ENCODE data around the gene NDRG2. TPM values are rescaled to one million over a fixed set of nuclear protein-coding genes. Genes with fewer than 3 reads are reported as not detected.

NDRG2 gene
- total RNA-seq, 2 donors from 2014 or later: 29.8 to 38.2 TPM

DNA sequence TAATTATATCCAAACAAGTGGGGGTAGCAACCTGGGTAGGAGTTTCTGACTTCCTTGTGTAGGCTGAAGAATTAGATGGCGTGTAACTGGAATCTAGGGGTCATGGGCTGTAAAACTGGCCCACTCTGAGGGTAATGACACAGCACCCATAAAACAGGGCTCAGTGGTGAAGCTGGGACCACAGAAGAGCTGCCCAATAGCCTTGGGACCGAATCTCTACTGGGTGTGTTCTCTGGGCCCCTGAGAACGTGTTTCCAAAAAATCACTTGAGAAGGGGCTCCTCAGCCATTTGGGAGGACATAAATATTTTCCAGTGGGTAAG lies 36.4 kb upstream of the NDRG2 start:
- H3K36me3 Mint-ChIP-seq (ENCODE audit: low read depth): peaks cover 10% of the 10 kb centered on the region
- H3K4me3 Mint-ChIP-seq: no peak overlapping the region
- no peak for DNase-seq
- H3K4me1 Mint-ChIP-seq: peaks cover 4% of the 10 kb centered on the region
- no peaks in the 10 kb centered on the region for H3K9me3 ChIP-seq (ENCODE audit: control insufficient read depth, low read length, poor library complexity, severe bottlenecking)
- no peak for ATAC-seq
- H3K27ac Mint-ChIP-seq: no peak overlapping the region
- H3K27me3 Mint-ChIP-seq: peaks cover 72% of the 10 kb centered on the region

DNA sequence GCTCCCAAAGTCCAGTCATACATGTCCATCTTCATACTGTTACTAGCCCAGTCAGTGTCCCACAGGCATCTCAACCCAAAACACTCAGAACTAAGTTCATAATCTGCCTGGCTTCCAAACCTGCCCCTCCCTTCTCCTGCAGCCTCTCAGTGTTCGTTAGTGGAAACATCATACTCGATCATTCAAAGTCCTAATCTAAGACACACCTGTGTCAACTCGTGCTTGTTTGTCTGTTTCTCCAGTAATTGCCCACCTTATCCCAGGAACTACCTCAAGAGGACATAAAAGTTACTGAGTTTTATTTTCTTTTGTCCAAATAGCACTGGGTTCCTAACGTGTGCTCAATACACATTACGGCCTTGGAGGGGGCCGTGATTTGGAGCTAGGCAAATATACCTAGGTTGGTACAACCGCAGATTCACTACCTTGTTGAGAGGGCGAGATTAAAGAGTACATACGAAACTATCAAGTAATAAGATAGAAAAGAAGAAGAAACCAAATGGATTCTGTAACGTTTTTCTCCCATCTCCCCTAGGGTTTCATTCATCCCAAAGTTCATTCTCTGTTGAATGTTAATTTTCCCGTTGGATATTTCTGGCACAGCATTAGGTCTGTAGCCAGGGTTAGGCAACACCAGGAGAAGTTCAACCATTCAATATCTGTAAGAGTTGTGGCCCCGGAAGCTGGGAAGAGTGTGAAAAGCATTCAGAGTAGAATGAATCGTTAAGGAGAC lies 35.9 kb upstream of the NDRG2 start:
- no peak for ATAC-seq
- DNase-seq: no peak
- Mint-ChIP-seq H3K36me3 (ENCODE audit: low read depth) (peaks cover 10% of the 10 kb centered on the region), H3K27me3 (peaks cover 67% of the 10 kb centered on the region), H3K4me3 (no peak overlapping the region), H3K27ac (peak overlapping the region; percentile 19), H3K4me1 (peaks cover 4% of the 10 kb centered on the region)
- H3K9me3 ChIP-seq (ENCODE audit: control insufficient read depth, low read length, poor library complexity, severe bottlenecking): no peaks in the 10 kb centered on the region

DNA sequence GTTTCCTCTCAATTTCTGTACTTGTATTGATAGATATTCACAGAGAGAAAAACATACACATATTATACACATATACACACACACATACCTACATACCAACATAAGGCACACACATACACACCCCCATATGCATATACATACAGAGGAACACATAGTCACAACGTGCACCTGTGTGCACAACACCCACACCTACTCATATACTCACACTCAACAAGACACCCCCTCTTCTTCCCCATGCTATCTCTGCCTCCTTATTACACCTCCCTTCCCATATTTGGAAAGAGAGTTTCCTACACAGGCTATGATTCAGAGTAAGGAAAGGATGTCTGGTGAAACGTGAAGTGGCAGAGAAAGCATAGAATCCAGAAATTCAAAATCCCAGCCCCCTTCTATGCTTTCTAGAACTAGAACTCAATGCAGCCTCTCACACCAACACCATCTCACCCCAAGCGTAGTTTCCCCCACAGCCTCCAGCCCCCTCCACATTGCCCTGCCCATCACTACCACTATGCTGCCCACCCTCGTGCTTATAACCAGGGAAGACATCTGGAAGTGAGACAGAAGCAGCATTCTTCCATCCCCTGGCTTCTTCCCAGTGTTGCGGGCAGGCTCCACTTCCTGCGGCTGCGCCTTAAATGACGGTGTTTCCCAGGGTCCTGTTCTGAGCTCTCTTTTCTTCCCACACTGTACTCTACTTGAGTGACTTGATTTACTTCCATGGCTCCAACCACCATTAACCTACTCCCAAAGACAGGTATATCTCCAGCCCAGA lies 35.2 kb upstream of the NDRG2 start:
- Mint-ChIP-seq H3K27ac (peak overlapping the region; percentile 19), H3K4me3 (no peak overlapping the region), H3K27me3 (peaks cover 59% of the 10 kb centered on the region), H3K36me3 (ENCODE audit: low read depth) (peaks cover 8% of the 10 kb centered on the region), H3K4me1 (peaks cover 4% of the 10 kb centered on the region)
- no peak for DNase-seq
- no peak for ATAC-seq
- no peaks in the 10 kb centered on the region for H3K9me3 ChIP-seq (ENCODE audit: control insufficient read depth, low read length, poor library complexity, severe bottlenecking)

DNA sequence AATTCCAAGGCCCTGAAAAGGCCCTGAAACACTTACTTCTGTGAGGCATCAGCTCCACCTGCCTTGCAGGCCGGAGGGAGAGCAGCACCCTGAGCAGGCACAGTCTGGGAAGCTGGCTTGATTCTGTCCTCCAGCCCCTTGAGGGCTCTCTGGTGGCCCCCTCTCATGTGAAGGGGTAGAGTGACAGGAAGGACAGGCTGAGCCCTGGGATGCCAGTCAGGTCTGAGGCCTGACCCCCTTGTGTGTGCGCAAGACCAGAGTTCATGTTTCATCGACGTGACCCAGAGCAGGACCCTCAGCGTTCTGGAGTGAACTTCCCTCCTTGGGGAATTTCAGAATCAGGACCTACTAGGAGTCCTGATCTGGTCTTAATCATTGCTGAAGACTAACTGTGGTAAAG lies 34.0 kb upstream of the NDRG2 start:
- H3K4me1 Mint-ChIP-seq: peaks cover 8% of the 10 kb centered on the region
- DNase-seq (no peak), ATAC-seq (no peak)
- H3K27ac Mint-ChIP-seq: peak overlapping the region; percentile 14
- H3K9me3 ChIP-seq (ENCODE audit: control insufficient read depth, low read length, poor library complexity, severe bottlenecking): no peaks in the 10 kb centered on the region
- no peak overlapping the region for H3K4me3 Mint-ChIP-seq
- peaks cover 52% of the 10 kb centered on the region for H3K27me3 Mint-ChIP-seq
- H3K36me3 Mint-ChIP-seq (ENCODE audit: low read depth): peaks cover 8% of the 10 kb centered on the region

DNA sequence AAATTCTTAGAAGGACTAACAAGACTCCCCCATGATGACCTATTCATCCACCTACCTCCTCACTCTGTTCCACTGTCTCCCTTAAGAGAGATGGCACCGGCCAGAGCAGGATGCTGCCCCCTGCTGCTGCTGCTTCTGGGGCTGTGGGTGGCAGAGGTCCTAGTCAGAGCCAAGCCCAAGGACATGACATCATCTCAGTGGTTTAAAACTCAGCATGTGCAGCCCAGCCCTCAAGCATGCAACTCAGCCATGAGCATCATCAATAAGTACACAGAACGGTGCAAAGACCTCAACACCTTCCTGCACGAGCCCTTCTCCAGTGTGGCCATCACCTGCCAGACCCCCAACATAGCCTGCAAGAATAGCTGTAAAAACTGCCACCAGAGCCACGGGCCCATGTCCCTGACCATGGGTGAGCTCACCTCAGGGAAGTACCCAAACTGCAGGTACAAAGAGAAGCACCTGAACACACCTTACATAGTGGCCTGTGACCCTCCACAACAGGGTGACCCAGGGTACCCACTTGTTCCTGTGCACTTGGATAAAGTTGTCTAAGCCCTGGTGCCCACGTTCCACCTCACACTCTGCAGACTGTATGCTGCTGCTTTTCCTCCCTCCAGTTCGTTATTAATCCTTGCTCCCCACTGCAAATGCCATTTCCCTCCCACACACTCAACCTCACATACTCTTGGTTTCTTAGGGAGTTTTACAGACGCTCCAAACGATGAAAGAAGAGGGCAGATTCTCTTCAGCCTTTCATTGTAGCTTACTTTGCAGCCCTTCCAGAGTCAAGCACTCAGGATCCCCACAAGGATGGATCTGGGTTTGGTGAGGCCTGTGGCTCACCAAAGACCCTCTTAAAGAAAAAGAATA lies 33.2 kb upstream of the NDRG2 start, which contains the start of gene RNASE8:
Gene RNASE8 (plus strand): TSS at position 20 of the 873 bp plus-strand sequence. CDS start 71 bp downstream, at position 91.
- ATAC-seq (no peak), DNase-seq (no peak)
- Mint-ChIP-seq H3K4me3 (no peak within 1 kb of the TSS), H3K36me3 (ENCODE audit: low read depth) (peaks cover 8% of the 10 kb centered on the region), H3K27me3 (peaks cover 43% of the 10 kb centered on the region), H3K27ac (peak within 1 kb of the TSS; percentile 14), H3K4me1 (peaks cover 9% of the 10 kb centered on the region)
- no peaks in the 10 kb centered on the region for H3K9me3 ChIP-seq (ENCODE audit: control insufficient read depth, low read length, poor library complexity, severe bottlenecking)

DNA sequence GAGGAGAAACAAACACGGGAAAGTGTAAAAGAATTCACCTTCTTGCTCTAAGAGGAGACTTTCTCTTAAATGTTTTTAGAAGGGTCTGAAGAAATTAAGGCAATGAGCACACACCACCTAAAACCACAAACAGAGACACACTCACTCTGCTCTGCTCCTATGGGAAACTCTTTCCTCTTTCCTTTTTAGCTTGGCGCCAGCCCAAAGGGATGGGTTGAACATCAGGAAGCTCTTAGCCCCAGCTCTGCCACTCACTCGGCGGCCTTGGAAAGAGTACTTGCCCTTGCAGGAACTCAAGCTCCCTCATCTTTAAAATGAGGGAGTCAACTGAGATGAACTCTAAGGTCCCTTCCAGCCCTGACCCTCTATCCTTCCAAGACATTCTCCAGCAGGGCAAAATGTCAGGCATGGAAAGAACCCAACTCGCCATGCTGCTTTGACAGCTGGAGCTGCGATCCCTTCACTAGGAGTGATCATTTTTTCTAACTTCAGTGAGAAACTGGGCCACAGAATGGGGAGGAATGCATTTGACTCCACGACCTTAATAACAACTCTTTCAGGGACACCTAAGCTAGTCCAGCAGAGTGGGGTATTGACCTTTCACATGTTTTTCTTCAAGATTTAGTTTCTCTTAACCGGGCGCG lies 31.8 kb upstream of the NDRG2 start:
- ATAC-seq (no peak), DNase-seq (no peak)
- Mint-ChIP-seq H3K4me1 (peaks cover 15% of the 10 kb centered on the region), H3K36me3 (ENCODE audit: low read depth) (peaks cover 10% of the 10 kb centered on the region), H3K27ac (no peak overlapping the region), H3K27me3 (peaks cover 45% of the 10 kb centered on the region), H3K4me3 (no peak overlapping the region)
- no peaks in the 10 kb centered on the region for H3K9me3 ChIP-seq (ENCODE audit: control insufficient read depth, low read length, poor library complexity, severe bottlenecking)

DNA sequence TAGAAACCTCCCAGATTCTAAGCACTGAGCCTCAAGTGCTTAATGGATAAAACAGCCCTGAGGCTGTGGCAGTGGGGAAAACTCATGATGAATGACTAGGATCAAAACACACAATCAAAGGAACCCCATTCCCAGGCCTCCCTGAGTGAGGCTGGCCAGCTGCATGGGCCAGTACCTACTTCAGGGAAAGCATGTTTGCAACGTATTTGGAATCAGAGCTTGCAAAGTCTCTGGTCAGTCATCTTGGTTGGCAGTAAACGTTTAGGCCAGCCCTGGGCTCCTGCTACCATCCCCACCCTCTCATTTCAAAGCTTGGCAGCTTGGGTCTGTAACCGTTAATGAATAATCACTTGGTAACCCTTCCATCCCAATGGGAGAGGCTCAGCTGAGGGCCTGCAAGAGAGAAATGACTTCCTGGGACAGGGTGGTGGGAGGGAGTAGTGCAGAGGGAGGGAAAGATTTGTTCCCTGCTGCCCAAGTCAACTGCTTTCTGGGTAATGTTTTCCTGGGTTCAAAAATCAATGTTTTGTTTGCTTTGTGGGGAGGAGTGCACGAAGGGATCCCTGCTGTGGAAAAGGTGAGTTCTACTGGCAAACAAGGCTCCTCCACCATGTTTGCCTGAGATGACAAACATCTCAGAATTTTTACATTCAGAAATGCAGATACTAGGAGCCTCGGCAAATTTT lies 30.7 kb upstream of the NDRG2 start:
- peaks cover 36% of the 10 kb centered on the region for H3K27me3 Mint-ChIP-seq
- H3K27ac Mint-ChIP-seq: no peak overlapping the region
- DNase-seq (no peak), ATAC-seq (no peak)
- H3K36me3 Mint-ChIP-seq (ENCODE audit: low read depth): peaks cover 6% of the 10 kb centered on the region
- H3K9me3 ChIP-seq (ENCODE audit: control insufficient read depth, low read length, poor library complexity, severe bottlenecking): no peaks in the 10 kb centered on the region
- peaks cover 15% of the 10 kb centered on the region for H3K4me1 Mint-ChIP-seq
- H3K4me3 Mint-ChIP-seq: no peak overlapping the region

DNA sequence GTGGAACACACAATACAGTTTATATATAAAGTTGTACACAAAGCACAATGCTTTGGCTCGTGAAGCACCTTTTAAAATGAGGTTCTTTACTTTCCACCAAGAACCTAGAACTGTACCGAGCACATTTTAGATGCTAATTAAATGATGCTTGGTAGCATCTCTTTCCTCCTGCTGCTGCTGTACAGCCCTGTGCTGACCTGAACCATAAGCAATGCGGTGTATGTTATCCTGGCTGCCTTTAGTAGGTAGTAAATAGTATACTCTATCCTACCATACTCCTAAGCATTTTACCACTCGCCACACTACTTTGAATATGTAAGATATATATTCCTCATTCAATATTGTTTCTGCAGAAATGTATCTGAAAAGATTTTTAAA lies 29.9 kb upstream of the NDRG2 start:
- peaks cover 14% of the 10 kb centered on the region for H3K4me1 Mint-ChIP-seq
- DNase-seq (no peak), ATAC-seq (no peak)
- peaks cover 2% of the 10 kb centered on the region for H3K36me3 Mint-ChIP-seq (ENCODE audit: low read depth)
- H3K27ac Mint-ChIP-seq: no peak overlapping the region
- peaks cover 34% of the 10 kb centered on the region for H3K27me3 Mint-ChIP-seq
- H3K9me3 ChIP-seq (ENCODE audit: control insufficient read depth, low read length, poor library complexity, severe bottlenecking): no peaks in the 10 kb centered on the region
- H3K4me3 Mint-ChIP-seq: no peak overlapping the region

DNA sequence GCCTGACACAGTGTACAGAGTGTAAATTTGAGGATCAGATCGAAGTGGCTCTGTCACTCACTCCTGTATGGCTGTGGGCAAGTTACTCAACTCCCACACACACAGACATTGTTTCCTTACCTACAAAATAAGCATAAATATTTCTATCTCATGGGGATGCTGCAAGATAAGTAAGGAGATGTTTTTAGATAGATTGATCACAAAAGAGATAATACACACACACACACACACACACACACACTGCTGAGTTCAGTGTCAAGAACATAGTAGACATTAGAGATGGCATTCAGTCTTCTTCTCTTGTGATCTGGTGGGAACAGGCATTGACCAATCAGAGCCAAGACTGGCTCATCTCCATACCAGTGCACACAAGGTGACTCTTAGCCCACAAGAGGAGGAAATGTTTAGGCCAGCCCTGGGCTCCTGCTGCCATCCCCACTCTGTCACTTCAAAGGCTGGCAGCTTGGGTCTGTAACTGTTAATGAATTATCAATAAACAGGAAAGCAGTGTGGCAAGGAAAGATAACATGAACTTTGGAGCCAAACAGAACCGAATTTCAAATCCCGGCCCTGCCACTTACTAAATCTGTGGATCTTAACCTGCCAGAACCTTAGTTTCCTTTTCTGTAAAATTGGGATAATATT lies 29.4 kb upstream of the NDRG2 start:
- no peak overlapping the region for H3K27ac Mint-ChIP-seq
- DNase-seq (no peak), ATAC-seq (no peak)
- H3K4me3 Mint-ChIP-seq: no peak overlapping the region
- peaks cover 13% of the 10 kb centered on the region for H3K4me1 Mint-ChIP-seq
- peaks cover 35% of the 10 kb centered on the region for H3K27me3 Mint-ChIP-seq
- no peaks in the 10 kb centered on the region for H3K9me3 ChIP-seq (ENCODE audit: control insufficient read depth, low read length, poor library complexity, severe bottlenecking)
- H3K36me3 Mint-ChIP-seq (ENCODE audit: low read depth): peaks cover 2% of the 10 kb centered on the region

DNA sequence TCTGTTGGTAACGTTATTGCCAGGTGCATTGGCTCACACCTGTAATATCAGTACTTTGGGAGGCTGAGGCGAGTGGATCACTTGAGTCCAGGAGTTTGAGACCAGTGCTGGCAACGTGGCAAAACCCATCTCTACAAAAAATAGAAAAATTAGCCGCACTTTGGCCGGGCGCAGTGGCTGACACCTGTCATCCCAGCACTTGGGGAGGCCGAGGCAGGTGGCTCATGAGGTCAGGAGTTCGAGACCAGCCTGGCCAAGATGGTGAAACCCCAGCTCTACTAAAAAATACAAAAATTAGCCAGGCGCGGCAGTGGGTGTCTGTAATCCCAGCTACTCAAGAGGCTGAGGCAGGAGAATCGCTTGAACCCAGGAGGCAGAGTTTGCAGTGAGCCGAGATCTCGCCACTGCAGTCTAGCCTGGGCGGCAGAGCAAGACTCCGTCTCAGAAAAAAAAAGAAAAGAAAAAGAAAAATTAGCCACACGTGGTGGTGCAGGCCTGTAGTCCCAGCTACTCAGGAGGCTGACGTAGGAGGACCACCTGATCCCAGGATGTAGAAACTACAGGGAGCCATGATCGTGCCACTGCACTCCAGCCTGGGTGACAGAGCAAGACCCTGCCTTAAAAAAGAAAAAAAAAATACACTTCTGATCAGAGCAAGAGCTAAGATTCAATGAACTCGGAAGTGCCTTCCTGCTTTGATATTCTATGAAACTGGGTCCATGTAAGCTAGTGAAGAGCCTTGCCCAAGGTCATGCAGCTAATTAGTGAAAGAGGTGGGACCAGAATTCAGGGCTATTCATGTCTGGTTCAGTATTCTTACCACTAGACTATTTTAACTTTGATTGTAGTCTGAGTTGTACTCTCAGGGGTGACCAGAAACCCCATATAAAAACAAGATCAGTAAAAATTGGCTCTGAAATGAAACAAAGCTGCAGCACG lies 28.6 kb upstream of the NDRG2 start:
- DNase-seq: no peak
- H3K27me3 Mint-ChIP-seq: peaks cover 34% of the 10 kb centered on the region

DNA sequence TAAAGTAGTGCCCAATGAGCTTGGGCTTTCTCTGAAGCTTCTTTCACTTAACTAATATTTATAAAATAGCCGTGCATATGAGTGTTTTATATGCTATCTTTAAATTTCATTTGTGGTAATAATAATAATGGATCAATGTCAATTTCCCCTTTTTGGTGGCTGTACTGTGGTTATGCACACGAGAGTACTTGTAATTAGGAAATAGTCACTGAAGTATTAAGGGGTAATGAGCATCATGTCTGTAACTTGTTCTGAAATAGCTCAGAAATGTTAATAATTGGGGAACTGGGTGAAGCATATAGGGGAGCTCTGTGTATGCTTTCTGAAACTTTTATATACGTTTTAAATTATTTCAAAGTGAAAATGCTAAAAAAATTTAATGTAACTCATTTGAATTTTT lies 25.7 kb upstream of the NDRG2 start:
- Mint-ChIP-seq H3K36me3 (ENCODE audit: low read depth) (peaks cover 2% of the 10 kb centered on the region), H3K4me1 (peaks cover 11% of the 10 kb centered on the region), H3K4me3 (no peak overlapping the region), H3K27ac (no peak overlapping the region), H3K27me3 (peaks cover 31% of the 10 kb centered on the region)
- ATAC-seq (no peak), DNase-seq (no peak)
- H3K9me3 ChIP-seq (ENCODE audit: control insufficient read depth, low read length, poor library complexity, severe bottlenecking): no peaks in the 10 kb centered on the region

More for the DNA sequence above, 28.6 kb upstream of the NDRG2 start:
- Mint-ChIP-seq H3K4me1 (peaks cover 13% of the 10 kb centered on the region), H3K4me3 (no peak overlapping the region), H3K36me3 (ENCODE audit: low read depth) (peaks cover 2% of the 10 kb centered on the region), H3K27ac (peak overlapping the region; percentile 77)
- no peaks in the 10 kb centered on the region for H3K9me3 ChIP-seq (ENCODE audit: control insufficient read depth, low read length, poor library complexity, severe bottlenecking)
- no peak for ATAC-seq

Data from T-helper 17 cell (primary cell).